HG03097 (cell line): ENCODE measurements around the gene LANCL2.
"Not testable (repeated sequence)": the region's sequence is repeated elsewhere in the genome, so short reads cannot be mapped to it uniquely, and the experiment has no call there.

Experiments used
- ATAC-seq: cut with Tn5 transposase; IDR thresholded peaks from one replicate; pipeline ENCODE4 v1.9.1; 2021; ENCODE audit not compliant: unreplicated experiment, low FRiP score

Gene LANCL2, protein sequence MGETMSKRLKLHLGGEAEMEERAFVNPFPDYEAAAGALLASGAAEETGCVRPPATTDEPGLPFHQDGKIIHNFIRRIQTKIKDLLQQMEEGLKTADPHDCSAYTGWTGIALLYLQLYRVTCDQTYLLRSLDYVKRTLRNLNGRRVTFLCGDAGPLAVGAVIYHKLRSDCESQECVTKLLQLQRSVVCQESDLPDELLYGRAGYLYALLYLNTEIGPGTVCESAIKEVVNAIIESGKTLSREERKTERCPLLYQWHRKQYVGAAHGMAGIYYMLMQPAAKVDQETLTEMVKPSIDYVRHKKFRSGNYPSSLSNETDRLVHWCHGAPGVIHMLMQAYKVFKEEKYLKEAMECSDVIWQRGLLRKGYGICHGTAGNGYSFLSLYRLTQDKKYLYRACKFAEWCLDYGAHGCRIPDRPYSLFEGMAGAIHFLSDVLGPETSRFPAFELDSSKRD

DNA sequence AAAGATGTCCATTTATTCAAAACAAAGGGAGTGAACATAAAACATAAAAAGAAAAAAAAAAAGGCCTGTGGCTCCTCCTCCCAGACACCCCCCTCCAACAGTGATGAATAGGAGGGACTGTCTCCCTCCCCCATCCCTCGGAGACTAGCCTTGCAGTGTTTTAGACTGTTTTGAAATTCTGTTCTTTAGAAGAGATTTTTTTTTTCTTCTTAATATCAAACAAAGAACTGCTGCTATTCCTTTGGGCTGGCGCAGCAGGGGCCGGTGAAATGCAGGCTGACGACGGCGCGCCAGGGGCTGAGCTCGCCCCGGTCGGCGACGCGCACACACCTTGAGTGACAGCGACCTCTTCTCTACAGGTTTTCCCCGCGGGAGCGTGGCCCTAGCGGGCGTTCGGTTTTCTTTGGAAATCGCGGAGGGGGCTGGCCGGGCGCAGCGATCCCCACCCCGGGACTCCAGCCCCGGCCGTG lies at the start of gene LANCL2:
TSS of gene LANCL2 (plus strand) at position 133 of the 470 bp plus-strand sequence. CDS start 689 bp downstream, outside the sequence.
- ATAC-seq, result peak; percentile 30

DNA sequence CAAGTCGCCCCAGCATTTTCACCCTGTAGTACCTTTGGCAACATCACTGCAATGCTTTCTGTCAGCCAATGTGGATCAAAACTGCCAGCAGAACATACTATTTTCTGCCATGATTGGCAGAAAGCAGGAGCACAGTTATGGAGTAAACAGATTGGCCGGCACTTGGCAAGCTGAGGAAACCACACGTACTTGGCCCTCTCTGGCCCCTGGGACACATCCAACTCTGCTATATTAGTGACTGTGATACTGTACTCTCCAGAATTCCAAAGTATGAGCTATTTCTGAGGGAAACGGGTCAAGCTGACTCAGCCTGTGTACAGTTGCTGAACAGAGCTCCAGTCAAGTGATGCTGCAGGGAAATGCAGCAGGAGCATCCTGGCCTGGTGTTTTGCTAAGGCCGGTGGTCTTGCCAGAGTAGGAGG lies 39.8 kb upstream of the LANCL2 start:
- no peak for ATAC-seq

DNA sequence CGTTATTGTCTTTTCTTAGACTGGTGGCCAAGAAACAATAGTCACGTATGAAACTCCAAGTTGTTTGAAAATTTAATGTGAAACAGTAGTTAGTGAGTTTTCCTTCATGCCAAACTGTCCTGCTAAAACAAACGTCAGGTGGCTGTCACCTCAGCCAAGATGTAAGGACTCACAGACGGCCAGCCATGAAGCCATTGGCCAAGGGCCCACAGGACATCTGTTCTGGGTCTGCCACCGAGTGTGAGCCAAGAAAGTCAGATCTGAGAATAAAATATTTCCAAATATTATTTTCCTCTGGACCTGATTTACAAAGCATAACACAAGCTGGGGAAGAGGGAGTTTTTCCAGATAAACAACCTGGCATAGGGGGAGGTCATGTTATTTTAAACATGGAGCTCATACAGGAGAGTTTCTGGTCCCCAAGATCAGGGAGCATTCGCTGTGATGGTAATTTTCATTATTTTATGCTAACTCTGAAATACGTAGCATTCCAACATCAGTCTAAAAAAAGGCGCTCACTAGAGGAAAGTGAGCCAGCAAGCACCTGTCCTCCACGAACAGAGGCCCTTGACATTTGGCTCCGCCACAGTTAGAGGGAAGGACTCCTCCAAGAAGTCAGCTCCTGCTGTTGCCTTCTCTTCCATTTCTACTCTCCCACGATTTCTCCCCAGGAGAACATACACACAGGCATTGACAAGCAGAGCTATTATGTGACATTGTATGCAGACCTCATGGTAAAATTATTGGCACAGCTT lies 38.9 kb upstream of the LANCL2 start:
- no peak for ATAC-seq

DNA sequence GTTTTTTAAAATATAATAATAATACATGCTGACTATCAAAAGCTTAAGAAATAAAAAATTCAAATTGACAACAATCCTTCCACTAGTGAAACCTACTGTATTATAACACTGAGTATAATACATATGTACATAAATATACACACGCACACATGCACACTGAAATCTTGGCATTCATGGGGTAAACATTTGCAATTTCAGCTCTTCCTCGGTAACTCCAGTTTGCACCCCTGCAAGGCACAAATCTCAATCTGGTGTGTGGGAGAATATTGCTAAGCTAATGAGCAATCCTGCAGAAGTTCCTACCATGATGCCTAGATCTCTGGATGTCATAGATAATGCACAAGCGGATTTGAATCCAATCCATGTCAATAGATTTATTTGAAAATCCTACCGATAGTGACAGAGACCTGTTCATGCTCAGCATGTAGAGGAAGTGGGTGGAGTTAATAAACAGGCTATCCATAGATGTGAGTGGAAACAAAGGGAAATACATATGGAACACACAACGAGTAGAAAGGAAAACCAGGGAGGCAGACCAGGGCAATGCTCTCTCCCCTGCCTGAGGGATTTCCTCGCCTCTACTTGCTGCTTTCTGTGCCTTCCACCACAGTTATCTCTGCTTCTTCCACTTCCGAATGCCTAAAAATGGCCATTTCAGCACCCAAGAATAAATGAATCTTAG lies 38.1 kb upstream of the LANCL2 start:
- no peak for ATAC-seq

DNA sequence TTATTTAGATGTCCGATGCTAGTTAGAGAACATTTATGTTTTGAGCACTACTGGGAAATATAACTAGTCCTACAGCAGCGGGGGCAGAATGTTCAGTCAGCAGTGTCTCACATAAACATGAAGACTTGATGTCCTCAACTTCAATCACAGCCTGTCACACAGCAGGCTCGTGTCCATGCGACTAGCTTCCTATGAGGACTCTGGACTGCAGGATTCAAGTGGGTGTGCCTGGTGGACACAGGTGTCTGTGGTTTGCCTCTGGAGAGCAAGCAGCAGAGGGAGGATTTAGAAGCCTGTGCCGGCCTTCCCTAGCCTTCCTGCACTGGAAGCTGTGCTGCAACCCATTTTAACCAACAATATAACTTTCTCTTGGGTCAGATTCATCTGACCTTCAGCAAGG lies 30.0 kb upstream of the LANCL2 start:
- no peak for ATAC-seq

DNA sequence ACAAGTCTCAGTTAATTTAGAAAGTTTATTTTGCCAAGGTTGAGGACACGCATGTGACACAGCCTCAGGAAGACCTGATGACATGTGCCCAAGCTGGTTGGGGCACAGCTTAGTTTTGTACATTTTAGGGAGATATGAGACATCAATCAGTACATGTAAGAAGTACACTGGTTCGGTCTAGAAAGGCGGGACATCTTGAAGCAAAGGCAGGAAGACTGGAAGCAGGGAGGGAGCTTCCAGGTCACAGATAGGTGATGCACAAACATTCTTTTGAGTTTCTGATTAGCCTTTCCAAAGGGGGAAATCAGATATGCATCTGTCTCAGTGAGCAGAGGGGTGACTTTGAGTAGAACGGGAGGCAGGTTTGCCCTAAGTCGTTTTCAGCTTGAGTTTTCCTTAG lies 29.4 kb upstream of the LANCL2 start:
- no peak for ATAC-seq

DNA sequence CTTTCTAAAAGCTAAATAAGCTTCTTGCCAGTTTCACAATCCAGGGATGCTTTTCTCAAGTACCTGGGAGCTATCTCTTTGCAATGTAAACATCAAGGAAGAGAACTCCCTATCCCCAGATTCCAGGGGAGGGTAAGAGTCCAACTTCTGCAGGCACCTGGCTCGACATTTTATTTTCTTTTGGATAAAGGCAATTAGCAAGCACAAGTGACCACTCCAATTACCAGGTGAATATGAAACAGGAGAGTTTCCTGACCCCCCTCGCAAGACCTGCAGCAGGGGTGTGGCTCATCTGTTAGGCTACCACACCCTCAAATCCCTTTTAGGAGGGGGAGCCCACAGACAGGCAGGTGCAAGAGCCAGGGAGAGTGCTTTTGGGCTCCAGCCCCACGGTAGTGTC lies 28.6 kb upstream of the LANCL2 start:
- ATAC-seq, result no peak

DNA sequence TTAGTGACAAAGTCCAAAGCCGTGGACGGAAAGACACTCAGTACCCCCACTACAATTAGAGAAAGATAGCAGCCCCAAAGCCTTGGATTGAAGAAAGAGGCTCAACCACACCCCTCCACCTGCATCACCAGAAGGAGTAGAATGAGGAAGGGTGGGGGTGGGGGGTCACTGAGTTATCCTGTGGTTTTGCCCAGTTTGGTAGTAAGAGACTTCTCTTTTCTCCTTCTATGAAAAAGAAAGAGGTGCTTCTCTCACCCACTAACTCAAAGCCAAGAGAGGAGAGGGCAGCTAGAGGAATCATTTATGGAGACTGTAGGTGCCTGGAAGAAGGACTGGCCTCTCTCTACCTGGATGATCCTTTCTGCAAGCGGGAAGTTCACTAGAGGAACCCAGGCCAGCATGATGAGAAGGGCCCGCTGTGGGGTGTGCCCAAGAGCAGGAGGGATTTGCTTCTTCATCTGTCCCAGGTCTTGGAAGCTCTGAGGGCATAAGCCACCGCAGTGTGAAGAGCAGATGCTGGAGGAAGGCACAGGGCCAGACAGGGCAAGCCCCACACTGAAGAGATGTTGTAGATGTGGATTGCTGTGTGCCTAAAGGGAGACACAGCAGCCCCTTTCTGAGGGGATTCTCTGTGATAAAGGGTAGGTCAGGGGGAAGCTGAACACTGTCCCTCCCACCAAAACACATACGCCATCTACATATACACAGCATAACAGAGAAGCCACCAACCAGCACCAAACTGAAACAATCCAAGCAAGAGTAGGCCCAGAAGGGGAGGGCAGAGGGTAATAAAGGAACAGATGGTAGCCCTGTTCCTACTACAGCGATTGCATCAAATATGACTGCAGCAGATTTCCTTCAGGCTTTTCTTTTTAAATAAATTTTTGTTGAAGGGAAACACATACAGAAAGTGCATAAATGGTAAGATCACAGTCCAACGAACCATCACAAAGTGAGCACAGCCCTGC lies 25.8 kb upstream of the LANCL2 start:
- ATAC-seq, result no peak

DNA sequence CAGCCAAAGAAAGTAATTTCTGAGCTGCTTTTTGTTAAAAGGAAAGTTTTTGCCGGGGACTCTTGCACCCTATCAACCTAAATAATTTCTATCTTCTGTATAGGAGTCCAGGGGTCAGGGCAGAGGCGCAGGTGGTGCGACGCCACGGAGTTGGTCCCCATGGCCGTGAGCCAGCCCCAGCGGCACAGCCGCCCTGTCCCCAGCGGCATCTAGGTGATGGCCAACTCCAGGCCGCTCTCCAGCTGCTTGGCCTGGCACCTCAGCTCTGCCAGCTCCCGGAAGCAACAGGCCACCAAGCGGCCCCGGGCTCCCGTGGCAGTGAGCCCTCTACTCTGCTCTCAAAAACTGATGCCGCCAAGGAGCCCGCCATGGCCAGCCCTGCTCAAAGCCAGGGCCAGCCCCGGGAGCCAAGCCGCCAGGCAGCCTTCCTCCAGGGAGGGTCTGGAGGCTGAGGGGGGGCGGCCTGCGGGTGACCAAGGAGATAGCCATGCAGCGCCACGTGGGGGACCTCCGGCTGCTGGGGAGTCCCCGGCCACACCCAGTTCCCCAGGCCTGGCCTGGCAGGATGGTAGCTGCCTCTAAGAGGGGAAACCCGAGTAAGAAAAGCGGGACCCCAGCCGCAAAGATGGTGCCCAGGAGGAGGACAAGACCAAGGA lies 22.8 kb upstream of the LANCL2 start:
- no peak for ATAC-seq

DNA sequence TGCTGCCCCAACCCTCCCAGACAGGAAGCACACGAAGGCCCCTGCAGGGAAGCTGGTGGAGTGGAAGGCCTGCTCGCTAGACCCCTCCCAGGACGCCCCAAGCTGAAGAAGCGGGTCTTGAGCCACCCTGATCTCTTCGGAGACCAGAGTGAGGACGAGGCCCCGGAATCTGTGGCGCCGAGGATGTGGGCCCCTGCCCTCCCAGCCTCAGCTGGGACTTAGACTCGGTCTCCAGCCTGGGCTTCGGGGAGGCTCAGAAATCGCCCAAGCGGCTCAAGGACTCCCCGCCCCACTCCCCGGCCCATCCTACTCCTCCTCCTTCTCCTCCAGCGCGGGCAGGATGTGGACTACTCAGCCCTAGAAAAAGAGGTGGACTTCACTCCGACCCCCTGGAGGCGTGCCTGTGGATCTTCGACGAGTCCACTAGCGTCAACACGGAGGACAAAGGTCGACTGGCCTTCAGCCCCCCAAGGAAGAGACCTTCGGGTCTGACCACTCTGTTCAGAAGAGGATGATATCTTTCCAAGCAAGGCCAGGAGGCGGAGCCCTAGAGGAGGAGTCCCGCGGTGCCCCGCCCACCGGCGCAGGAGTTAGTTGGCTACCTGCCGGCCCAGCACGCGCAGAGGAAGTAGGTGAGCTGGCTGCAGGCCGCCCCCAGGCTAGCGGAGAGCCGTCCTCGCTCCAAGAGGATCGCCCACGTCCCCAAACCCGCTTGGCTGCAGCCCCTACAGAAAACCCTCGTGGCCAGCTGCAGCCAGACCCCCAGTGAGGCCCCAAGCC lies 21.9 kb upstream of the LANCL2 start:
- no peak for ATAC-seq

DNA sequence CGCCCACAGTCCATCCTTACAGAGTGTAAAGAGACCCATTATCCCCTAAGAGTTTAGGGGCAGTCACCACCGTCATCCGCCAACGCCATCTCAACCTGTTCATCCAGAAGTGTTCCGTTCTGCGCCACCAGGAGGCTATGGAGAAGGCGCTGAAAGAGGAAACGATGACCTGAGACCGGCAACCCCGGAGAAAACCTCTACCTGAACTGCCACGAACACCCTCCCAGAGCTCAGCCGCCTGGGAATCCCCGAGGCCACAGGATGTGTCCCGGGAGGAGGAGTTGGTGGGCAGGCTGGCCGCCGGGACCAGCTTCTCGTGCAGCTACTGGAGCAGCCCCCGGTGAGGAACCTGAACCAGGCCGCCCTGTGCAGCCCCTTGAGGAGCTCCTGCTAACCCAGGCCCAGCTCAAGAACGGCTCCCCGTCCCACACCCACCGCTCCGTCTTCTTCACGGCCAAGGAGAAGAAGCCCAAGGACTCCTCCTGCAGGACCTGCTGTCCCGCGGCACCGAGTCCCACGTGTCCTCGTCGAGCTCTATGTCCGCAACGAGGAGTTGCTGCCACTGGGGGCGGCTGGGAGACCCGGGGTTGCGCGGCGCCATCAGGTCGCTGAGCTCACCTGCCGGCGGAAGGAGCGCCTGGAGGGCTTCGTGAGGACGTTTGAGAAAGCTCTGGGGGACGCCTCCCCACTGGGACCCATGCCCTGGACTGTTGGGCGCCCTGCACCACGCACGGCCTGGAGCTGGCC lies 21.1 kb upstream of the LANCL2 start:
- no peak for ATAC-seq

DNA sequence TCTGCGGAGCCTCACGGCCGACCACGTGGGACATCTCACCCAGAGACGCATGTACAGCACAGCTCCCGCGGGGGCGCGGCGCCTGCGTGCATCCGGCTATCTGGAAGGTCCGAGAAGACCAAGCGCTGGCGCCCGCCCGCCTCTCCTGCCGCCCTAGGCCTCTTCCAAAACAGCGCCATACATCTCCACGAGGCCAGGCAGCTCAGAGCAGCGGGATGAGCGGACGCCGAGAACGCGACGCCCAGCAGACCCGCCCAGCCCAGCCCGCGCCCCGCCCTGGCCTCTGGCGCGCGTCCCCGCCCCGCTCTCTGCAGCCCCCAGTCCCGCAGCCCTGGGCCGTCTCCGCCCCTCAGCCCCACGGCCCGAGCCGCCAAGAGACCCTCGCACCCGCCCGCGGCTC lies 20.3 kb upstream of the LANCL2 start:
- ATAC-seq, result no peak

DNA sequence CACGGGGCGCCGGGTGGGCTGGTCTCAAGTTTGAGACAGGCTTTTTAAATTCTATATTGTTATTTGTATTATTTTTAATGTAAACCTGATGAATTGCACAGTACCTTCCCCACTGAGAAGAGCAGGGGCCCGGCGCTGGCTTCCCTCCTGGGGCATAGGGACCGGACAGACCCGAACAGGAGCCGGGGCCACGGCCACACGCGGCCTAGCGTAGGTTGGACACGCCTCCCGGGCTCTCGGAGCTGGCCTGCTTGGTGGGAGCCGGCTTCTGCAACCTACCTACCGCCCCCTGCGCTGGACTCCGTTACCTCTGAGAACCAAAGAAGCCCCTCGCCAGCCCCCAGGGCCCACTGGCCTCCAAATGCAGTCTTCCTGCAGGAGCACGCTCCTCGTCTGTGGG lies 19.8 kb upstream of the LANCL2 start:
- ATAC-seq, result no peak

DNA sequence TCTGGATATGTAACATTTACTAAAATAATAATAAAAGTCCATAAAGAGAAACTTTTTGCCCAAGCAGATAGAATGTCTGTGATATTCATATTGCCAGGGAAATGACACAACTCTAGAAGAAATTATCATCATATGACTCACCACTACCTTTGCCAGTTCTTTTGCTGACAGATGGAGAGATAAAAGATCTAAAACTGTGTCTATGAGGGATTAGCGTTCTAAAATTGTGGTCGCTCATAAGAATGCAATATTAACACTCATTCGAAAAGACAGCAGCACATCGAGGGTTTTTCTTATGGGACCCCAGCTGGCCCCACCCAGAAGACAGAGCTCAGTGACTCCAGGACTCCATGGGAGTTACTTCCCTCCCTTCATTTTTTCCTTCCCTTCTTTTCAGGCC lies 16.6 kb upstream of the LANCL2 start:
- ATAC-seq, result no peak

DNA sequence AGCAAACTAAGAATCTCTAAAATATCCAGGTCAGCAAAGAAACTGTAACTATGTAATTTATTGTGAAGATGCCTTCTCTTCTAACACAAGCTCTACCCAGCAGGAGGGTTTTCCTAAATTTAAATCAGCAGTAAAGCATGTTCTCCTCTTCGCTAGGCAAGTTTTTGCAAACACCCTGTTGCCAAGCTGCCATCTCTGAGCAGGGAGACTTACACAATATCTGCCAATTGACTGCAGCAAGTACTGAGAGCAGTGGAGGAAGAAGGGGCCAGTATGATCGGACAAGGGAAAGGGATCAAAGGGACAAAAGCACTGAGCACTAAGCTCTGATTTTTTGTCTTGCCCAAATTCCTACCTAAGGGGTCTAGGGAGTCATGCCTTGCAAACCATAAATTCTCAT lies 16.0 kb upstream of the LANCL2 start:
- no peak for ATAC-seq

DNA sequence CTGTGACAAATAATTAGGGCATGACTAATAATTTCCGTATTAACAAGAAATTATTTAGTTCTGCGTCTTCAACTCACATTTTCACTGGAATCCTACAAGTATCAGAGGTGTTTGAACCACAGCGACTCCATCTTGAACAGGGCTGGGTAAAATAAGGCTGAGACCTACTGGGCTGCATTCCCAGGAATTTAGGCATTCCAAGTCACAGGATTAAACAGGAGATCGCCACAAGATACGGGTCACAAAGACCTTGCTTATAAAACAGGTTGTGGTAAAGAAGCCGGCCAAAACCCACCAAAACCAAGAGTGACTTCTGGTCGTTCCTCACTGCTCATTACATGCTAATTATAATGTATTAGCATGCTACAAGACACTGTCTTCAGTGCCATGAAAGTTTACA lies 14.9 kb upstream of the LANCL2 start:
- no peak for ATAC-seq

DNA sequence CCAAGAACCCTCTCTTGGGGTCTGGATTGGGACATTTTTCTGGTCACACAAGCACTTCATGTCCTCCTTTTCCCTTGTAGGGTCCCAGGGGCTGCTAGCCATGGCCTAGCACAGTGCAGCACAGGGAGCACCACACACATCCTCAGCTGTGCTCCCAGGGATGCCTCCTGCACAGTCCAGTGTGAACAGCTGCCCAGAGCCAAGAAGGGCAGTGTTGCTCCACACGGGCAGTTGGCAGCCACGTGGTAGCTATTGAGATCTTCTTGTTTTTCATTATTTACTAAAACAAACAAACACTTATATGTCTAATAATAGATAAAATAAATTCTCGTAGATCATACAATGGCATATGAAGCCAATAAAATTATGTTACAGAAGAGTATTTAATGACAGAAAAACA lies 13.9 kb upstream of the LANCL2 start:
- no peak for ATAC-seq

DNA sequence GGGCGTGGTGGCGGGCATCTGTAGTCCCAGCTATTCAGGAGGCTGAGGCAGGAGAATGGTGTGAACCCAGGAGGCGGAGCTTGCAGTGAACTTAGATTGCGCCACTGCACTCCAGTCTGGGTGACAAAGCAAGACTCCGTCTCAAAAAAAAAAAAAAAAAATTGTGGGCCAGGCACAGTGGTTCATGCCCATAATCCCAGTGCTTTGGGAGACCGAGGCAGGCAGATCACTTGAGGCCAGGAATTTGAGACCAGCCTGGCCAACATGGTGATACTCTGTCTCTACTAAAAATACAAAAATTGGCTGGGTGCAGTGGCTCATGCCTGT lies 12.2 kb upstream of the LANCL2 start:
- ATAC-seq, result not testable (repeated sequence)
